ENCODE results near the gene MRGPRG. TPM values are rescaled to one million over a fixed set of nuclear protein-coding genes. Genes with fewer than 3 reads are reported as not detected.
"Not testable (repeated sequence)": the region's sequence is repeated elsewhere in the genome, so short reads cannot be mapped to it uniquely, and the experiment has no call there.

The MRGPRG gene
- total RNA-seq (2021; ENCODE audit: unreplicated experiment) (not detected), Bru-seq, nascent RNA (not detected), BruChase-seq, experiment 1, labeled RNA remaining after a 2-hour chase (not detected), BruChase-seq, experiment 2, labeled RNA remaining after a 6-hour chase (not detected)
- not detected for polyA plus RNA-seq (2012; ENCODE audit: insufficient read length)
- long read RNA-seq = 0 reads

DNA sequence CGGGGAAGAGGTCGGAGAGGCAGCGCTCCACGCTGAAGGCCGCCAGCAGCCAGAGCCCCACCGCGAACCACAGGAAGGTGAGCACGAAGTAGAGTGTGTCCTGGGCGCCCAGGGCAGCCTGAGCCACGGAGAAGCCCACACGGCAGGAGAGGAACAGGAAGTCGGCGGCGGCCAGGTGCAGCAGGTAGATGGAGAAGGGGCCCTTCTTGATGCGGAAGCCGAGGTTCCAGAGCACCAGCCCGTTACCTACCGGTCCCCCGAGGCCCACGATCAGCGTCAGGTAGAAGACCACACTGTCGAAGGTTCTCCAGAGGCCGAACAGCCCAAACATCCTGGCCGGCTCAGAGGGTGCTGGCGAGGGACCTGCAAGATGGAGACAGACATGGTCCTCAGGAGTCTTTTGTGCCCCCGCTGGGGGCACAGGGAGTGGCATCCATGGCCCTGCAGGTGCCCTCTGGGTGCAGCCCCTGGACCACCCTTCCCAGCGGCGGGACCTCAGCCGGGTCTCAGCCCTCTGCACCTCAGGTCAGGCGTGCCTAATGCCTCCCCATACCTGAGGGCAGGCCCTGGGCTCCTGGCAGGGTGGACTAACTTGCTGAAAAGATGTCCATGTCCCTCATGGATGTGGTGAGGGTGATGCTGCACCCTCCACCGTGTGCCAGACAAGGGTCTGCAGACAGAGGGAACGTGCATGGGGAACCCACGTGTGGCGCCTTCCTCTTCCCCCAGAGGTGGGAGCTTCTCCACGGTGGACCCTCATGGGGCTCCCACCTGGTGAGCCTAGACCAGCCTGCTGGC is at the start of gene MRGPRG:
Gene MRGPRG (minus strand): TSS at position 331 of the 798 bp plus-strand sequence. CDS start 0 bp downstream, at position 331.
- no peaks in the 10 kb centered on the region for H3K9me3 ChIP-seq (ENCODE audit: control insufficient read depth, insufficient read depth, low read depth, low read length)
- TF ChIP-seq SIN3A (IDR thresholded peaks at IDR 0.05; ENCODE audit: borderline replicate concordance, insufficient read depth, low read depth, low read length) (no peak), TCF7L2 (IDR thresholded peaks at IDR 0.05; ENCODE audit: low read depth, low read length) (no peak), REST (IDR thresholded peaks at IDR 0.05; ENCODE audit: insufficient read depth in 1 of 2, low read depth in 2 of 2, low read length in 1 of 2) (no peak), POLR2AphosphoS5 (IDR thresholded peaks at IDR 0.05; ENCODE audit: low read depth, low read length) (no peak)
- TF ChIP-seq, protein P1, sequence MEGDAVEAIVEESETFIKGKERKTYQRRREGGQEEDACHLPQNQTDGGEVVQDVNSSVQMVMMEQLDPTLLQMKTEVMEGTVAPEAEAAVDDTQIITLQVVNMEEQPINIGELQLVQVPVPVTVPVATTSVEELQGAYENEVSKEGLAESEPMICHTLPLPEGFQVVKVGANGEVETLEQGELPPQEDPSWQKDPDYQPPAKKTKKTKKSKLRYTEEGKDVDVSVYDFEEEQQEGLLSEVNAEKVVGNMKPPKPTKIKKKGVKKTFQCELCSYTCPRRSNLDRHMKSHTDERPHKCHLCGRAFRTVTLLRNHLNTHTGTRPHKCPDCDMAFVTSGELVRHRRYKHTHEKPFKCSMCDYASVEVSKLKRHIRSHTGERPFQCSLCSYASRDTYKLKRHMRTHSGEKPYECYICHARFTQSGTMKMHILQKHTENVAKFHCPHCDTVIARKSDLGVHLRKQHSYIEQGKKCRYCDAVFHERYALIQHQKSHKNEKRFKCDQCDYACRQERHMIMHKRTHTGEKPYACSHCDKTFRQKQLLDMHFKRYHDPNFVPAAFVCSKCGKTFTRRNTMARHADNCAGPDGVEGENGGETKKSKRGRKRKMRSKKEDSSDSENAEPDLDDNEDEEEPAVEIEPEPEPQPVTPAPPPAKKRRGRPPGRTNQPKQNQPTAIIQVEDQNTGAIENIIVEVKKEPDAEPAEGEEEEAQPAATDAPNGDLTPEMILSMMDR (IDR thresholded peaks at IDR 0.05) = no peak

GRCh38 chr11:3262548-3262947 is 43.9 kb upstream of the MRGPRG start:
- POLR2A ChIA-PET = not testable (repeated sequence)

More for the DNA sequence above, at the start of gene MRGPRG:
- Histone ChIP-seq H3K27me3 (ENCODE audit: control insufficient read depth, insufficient read depth, low read length) (peaks cover 20% of the 10 kb centered on the region), H3K27ac (ENCODE audit: low read length) (no peak within 1 kb of the TSS), H3K36me3 (ENCODE audit: control insufficient read depth, insufficient read depth, low read length) (no peaks in the 10 kb centered on the region), H3K4me1 (ENCODE audit: control insufficient read depth, insufficient read depth, low read length) (peaks cover 11% of the 10 kb centered on the region), H3K4me3 (ENCODE audit: low read depth in 2 of 2, low read length in 2 of 2) (no peak within 1 kb of the TSS)
- POLR2A ChIA-PET = no interaction called here
- DNase-seq (ENCODE audit: low read depth, low spot score) = no peak
- CTCF ChIA-PET = no interaction called here
- in situ Hi-C loops (cut with HindIII; ENCODE audit: low pct_unique_long_range_greater_than_20kb, low sequenced_read_pairs) (no loop called here), intact Hi-C loops (cut with micrococcal nuclease; ENCODE audit: unreplicated experiment) (no loop called here)
- no peak for ATAC-seq
- BruUV-seq (replicated peaks) = no TSS peak

GRCh38 chr11:3261831-3262230 is 43.2 kb upstream of the MRGPRG start:
- intact Hi-C loops (cut with micrococcal nuclease; ENCODE audit: unreplicated experiment); POLR2A ChIA-PET; H3K4me1 ChIP-seq (ENCODE audit: control insufficient read depth, insufficient read depth, low read length); H3K4me3 ChIP-seq (ENCODE audit: low read depth in 2 of 2, low read length in 2 of 2); CTCF ChIA-PET; H3K27ac ChIP-seq (ENCODE audit: low read length); H3K27me3 ChIP-seq (ENCODE audit: control insufficient read depth, insufficient read depth, low read length); in situ Hi-C loops (cut with HindIII; ENCODE audit: low pct_unique_long_range_greater_than_20kb, low sequenced_read_pairs); H3K9me3 ChIP-seq (ENCODE audit: control insufficient read depth, insufficient read depth, low read depth, low read length); ATAC-seq; DNase-seq (ENCODE audit: low read depth, low spot score); BruUV-seq (replicated peaks); H3K36me3 ChIP-seq (ENCODE audit: control insufficient read depth, insufficient read depth, low read length): not testable (repeated sequence)

More at GRCh38 chr11:3262548-3262947, 43.9 kb upstream of the MRGPRG start:
- H3K27me3 ChIP-seq (ENCODE audit: control insufficient read depth, insufficient read depth, low read length); H3K4me3 ChIP-seq (ENCODE audit: low read depth in 2 of 2, low read length in 2 of 2); DNase-seq (ENCODE audit: low read depth, low spot score); BruUV-seq (replicated peaks); H3K4me1 ChIP-seq (ENCODE audit: control insufficient read depth, insufficient read depth, low read length); in situ Hi-C loops (cut with HindIII; ENCODE audit: low pct_unique_long_range_greater_than_20kb, low sequenced_read_pairs); intact Hi-C loops (cut with micrococcal nuclease; ENCODE audit: unreplicated experiment); CTCF ChIA-PET; H3K27ac ChIP-seq (ENCODE audit: low read length); H3K36me3 ChIP-seq (ENCODE audit: control insufficient read depth, insufficient read depth, low read length); ATAC-seq; H3K9me3 ChIP-seq (ENCODE audit: control insufficient read depth, insufficient read depth, low read depth, low read length): not testable (repeated sequence)

DNA sequence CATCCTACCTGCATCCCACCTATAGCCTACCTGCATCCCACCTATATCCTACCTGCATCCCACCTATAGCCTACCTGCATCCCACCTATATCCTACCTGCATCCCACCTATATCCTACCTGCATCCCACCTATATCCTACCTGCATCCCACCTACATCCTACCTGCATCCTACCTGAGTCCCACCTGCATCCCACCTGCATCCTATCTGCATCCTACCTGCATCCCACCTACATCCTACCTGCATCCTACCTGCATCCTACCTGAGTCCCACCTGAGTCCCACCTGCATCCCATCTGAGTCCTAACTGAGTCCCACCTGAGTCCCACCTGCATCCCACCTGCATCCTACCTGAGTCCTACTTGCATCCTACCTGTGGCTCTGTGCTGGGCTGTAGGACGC is 38.9 kb upstream of the MRGPRG start:
- BruUV-seq (replicated peaks); CTCF ChIA-PET; DNase-seq (ENCODE audit: low read depth, low spot score); intact Hi-C loops (cut with micrococcal nuclease; ENCODE audit: unreplicated experiment); H3K4me1 ChIP-seq (ENCODE audit: control insufficient read depth, insufficient read depth, low read length); H3K36me3 ChIP-seq (ENCODE audit: control insufficient read depth, insufficient read depth, low read length); H3K9me3 ChIP-seq (ENCODE audit: control insufficient read depth, insufficient read depth, low read depth, low read length); in situ Hi-C loops (cut with HindIII; ENCODE audit: low pct_unique_long_range_greater_than_20kb, low sequenced_read_pairs); POLR2A ChIA-PET; H3K27ac ChIP-seq (ENCODE audit: low read length); H3K27me3 ChIP-seq (ENCODE audit: control insufficient read depth, insufficient read depth, low read length); H3K4me3 ChIP-seq (ENCODE audit: low read depth in 2 of 2, low read length in 2 of 2); ATAC-seq: not testable (repeated sequence)

DNA sequence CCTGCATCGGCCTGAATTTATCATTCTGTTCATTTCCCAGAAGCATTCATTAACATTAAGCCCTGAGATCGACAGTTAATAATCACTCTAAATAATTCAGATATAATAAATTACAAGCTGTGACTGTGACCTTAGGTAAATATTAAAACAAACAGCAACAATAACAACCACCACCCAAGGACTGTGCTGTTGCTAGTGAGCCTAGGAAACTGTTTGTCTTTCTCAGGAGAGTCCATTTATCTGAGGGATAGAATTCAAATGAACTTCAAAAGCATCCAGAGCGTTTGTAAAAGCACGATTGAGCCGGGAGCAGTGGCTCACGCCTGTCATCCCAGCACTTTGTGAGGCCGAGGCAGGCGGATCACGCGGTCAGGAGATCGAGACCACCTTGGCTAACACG is 36.6 kb upstream of the MRGPRG start:
- H3K27ac ChIP-seq (ENCODE audit: low read length); DNase-seq (ENCODE audit: low read depth, low spot score); H3K9me3 ChIP-seq (ENCODE audit: control insufficient read depth, insufficient read depth, low read depth, low read length); H3K4me1 ChIP-seq (ENCODE audit: control insufficient read depth, insufficient read depth, low read length); H3K27me3 ChIP-seq (ENCODE audit: control insufficient read depth, insufficient read depth, low read length); in situ Hi-C loops (cut with HindIII; ENCODE audit: low pct_unique_long_range_greater_than_20kb, low sequenced_read_pairs); BruUV-seq (replicated peaks); ATAC-seq; H3K4me3 ChIP-seq (ENCODE audit: low read depth in 2 of 2, low read length in 2 of 2); POLR2A ChIA-PET; CTCF ChIA-PET; intact Hi-C loops (cut with micrococcal nuclease; ENCODE audit: unreplicated experiment); H3K36me3 ChIP-seq (ENCODE audit: control insufficient read depth, insufficient read depth, low read length): not testable (repeated sequence)

Data from Panc1 (cell line).